Astrocyte of the spinal cord (primary cell): ENCODE measurements around the gene SERPINB4.

Source experiments
- DNase-seq: peaks from one replicate; pipeline ENCODE4 v3.0.0; 2011; ENCODE audit warnings: low read depth, low spot score
- H3K4me3 ChIP-seq: 2 replicates; pipeline ENCODE4 v1.5.1; 2011; ENCODE audit warnings: low read depth, mild to moderate bottlenecking, low read length, moderate library complexity
- in situ Hi-C: cut with HindIII; loops from 2 replicates; pipeline ENCODE4 v1.10.0; 2017; ENCODE audit warnings: low sequenced_read_pairs
- TF ChIP-seq, protein P1 (sequence below): IDR thresholded peaks from 2 replicates; pipeline ENCODE4 v1.5.1; 2012; ENCODE audit warnings: low read depth, mild to moderate bottlenecking, low read length, inconsistent platforms

Gene SERPINB4

GRCh38 chr18:63619661-63620060, 24.4 kb downstream of the SERPINB4 start:
- DNase-seq = no peak
- H3K4me3 ChIP-seq = no peak overlapping the region
- TF ChIP-seq, protein P1, sequence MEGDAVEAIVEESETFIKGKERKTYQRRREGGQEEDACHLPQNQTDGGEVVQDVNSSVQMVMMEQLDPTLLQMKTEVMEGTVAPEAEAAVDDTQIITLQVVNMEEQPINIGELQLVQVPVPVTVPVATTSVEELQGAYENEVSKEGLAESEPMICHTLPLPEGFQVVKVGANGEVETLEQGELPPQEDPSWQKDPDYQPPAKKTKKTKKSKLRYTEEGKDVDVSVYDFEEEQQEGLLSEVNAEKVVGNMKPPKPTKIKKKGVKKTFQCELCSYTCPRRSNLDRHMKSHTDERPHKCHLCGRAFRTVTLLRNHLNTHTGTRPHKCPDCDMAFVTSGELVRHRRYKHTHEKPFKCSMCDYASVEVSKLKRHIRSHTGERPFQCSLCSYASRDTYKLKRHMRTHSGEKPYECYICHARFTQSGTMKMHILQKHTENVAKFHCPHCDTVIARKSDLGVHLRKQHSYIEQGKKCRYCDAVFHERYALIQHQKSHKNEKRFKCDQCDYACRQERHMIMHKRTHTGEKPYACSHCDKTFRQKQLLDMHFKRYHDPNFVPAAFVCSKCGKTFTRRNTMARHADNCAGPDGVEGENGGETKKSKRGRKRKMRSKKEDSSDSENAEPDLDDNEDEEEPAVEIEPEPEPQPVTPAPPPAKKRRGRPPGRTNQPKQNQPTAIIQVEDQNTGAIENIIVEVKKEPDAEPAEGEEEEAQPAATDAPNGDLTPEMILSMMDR = no peak
- in situ Hi-C loops = no loop called here

GRCh38 chr18:63617915-63618234, 26.2 kb downstream of the SERPINB4 start:
- DNase-seq = no peak
- in situ Hi-C loops = no loop called here
- TF ChIP-seq, protein P1 = no peak
- no peak overlapping the region for H3K4me3 ChIP-seq

GRCh38 chr18:63617049-63617914, 26.8 kb downstream of the SERPINB4 start:
- in situ Hi-C loops = no loop called here
- DNase-seq = no peak

GRCh38 chr18:63613420-63613819, 30.6 kb downstream of the SERPINB4 start:
- TF ChIP-seq, protein P1 = no peak
- H3K4me3 ChIP-seq = no peak overlapping the region
- in situ Hi-C loops = no loop called here
- DNase-seq = no peak

More at GRCh38 chr18:63617049-63617914, 26.8 kb downstream of the SERPINB4 start:
- H3K4me3 ChIP-seq = no peak overlapping the region
- TF ChIP-seq, protein P1 = no peak

DNA sequence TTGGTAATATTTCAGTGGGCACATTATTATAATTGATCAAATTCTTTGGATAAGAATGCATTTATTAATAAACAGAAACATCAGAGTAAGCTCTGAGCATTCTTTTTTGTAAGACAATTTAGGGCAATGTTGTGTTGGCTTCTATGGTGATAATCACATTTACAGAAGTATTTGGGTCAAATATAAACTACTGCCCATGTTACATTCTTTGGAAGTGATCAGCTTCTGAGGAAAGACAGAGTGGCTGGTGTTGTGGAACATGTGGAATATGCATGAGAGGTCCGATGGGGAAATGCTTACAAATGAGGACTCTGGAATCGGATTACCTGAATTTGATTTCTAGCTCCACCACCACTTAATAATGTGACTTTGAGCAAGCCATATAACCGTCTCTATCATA, 37.5 kb downstream of the SERPINB4 start:
- in situ Hi-C loops = no loop called here
- TF ChIP-seq, protein P1 = no peak
- no peak overlapping the region for H3K4me3 ChIP-seq
- no peak for DNase-seq

DNA sequence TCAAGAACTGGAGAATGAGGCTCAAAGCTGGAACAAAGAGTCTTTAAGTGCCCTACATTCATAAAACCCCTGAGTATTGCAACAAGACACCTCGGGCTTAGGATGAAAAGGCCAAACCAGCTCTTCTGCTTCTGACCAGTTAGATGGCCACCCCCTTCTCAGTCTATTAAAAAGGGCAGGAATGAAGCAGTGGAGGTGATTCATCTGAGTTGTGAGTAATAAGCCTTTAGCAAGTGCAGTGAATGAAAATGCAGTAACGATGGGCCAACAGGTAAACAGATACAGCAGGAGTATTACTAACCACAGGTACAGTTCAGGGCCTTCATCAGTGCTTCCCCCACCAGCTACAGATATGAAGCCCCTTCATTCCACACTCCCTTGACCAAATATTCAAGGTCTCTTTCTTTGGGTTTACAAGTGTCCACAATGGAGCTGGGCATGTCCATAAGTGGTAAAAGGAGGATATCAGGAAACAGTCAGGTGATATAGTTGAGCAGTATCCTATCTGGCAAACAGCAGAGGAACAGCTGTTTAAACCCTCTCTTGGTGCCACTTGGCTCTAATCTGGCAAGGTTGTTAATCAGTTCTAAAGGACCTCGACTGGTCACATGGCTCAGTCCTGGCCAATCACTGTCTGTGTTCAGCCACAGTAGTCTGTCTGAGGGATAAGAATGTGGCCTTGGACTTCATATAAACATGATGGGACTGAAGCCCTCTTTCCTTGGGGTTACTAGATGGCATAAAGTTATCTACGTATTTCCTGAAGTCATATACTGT, 39.1 kb downstream of the SERPINB4 start:
- no peak overlapping the region for H3K4me3 ChIP-seq
- in situ Hi-C loops = no loop called here
- peak; percentile 3 for DNase-seq
- TF ChIP-seq, protein P1 = no peak
